ENCODE results near the gene NR2F6. TPM values are rescaled to one million over a fixed set of nuclear protein-coding genes. Genes with fewer than 3 reads are reported as not detected.

Gene NR2F6
- total RNA-seq, 1 experiment from 2014 or later: 26.3 TPM

DNA sequence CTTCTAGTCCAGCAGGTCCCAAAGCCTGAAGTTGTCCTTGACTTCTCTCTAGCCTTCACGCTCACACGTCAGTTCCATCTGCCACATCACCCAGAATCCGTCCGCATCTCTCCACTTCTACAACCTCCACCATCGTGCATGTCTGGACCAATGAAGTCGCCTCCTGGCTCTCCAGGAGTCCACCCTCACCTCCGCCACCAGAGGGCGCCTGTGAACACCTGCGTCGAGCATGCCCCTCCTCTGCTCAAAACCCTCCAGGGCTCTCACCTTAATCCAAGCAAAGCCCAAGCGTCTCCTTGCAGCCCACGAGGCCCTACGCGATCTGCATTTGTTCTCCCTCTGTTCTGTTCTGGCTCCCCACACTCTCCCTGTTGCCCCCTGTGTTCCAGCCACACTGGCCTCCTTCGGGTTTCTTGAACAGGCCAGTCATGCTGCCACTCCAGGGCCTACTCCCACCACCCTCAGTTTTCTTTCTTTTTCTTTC, 15.2 kb upstream of the NR2F6 start:
- BruUV-seq (replicated peaks): no TSS peak
- Histone ChIP-seq H3K4me3 (ENCODE audit: low read depth, low read length, poor library complexity, severe bottlenecking) (no peak overlapping the region), H3K27me3 (replicated peaks; ENCODE audit: insufficient read depth, low read depth, low read length, poor library complexity) (no peaks in the 10 kb centered on the region), H3K36me3 (ENCODE audit: insufficient read depth, low read length, poor library complexity, severe bottlenecking) (no peaks in the 10 kb centered on the region), H3K27ac (ENCODE audit: low read depth, low read length, poor library complexity, severe bottlenecking) (no peak overlapping the region), H3K9me3 (ENCODE audit: low read depth, low read length, poor library complexity, severe bottlenecking) (no peaks in the 10 kb centered on the region), H3K4me1 (ENCODE audit: insufficient read depth, low read length, poor library complexity, severe bottlenecking) (no peaks in the 10 kb centered on the region)
- ChIA-PET POLR2A (ENCODE audit: low non-redundant PET) (no interaction called here), CTCF (interaction anchor here (0.5 kb wide), 1 partner anchor 143 kb away, joined by 5 read pairs; no protein-coding TSS in a partner anchor)
- TF ChIP-seq EZH2 (IDR thresholded peaks at IDR 0.05; ENCODE audit: borderline replicate concordance, low read depth, low read length, poor library complexity, severe bottlenecking): no peak
- TF ChIP-seq, protein P1, sequence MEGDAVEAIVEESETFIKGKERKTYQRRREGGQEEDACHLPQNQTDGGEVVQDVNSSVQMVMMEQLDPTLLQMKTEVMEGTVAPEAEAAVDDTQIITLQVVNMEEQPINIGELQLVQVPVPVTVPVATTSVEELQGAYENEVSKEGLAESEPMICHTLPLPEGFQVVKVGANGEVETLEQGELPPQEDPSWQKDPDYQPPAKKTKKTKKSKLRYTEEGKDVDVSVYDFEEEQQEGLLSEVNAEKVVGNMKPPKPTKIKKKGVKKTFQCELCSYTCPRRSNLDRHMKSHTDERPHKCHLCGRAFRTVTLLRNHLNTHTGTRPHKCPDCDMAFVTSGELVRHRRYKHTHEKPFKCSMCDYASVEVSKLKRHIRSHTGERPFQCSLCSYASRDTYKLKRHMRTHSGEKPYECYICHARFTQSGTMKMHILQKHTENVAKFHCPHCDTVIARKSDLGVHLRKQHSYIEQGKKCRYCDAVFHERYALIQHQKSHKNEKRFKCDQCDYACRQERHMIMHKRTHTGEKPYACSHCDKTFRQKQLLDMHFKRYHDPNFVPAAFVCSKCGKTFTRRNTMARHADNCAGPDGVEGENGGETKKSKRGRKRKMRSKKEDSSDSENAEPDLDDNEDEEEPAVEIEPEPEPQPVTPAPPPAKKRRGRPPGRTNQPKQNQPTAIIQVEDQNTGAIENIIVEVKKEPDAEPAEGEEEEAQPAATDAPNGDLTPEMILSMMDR (conservative IDR thresholded peaks at IDR 0.05; ENCODE audit: low read depth, low read length): peak; percentile 98
- peak; percentile 88 for DNase-seq (ENCODE audit: low spot score)
- intact Hi-C loops (cut with micrococcal nuclease; ENCODE audit: unreplicated experiment): no loop called here

DNA sequence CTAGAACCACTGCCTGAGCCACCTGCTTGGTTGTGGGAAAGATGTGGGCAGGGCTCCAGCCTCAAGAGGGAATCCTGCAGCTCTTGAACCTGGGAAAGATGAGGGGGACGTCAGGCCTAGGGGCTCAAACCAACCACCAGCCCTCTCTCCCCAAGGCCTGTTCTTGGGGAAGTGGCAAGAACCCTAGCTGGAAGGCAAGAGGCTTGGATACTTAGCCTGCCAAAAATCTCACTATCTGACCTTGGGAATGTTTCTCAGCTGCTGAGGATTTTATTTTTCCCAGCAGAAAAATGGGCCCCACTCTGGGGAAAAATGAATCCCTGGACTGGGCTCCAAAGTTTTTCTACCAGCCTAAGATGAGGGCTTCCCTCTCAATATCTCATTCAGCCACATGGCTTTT, 14.2 kb upstream of the NR2F6 start:
- Histone ChIP-seq H3K4me1 (ENCODE audit: insufficient read depth, low read length, poor library complexity, severe bottlenecking) (no peaks in the 10 kb centered on the region), H3K9me3 (ENCODE audit: low read depth, low read length, poor library complexity, severe bottlenecking) (no peaks in the 10 kb centered on the region), H3K27ac (ENCODE audit: low read depth, low read length, poor library complexity, severe bottlenecking) (no peak overlapping the region), H3K36me3 (ENCODE audit: insufficient read depth, low read length, poor library complexity, severe bottlenecking) (no peaks in the 10 kb centered on the region), H3K27me3 (replicated peaks; ENCODE audit: insufficient read depth, low read depth, low read length, poor library complexity) (no peaks in the 10 kb centered on the region), H3K4me3 (ENCODE audit: low read depth, low read length, poor library complexity, severe bottlenecking) (no peak overlapping the region)
- POLR2A ChIA-PET (ENCODE audit: low non-redundant PET): no interaction called here
- TF ChIP-seq, protein P1 (conservative IDR thresholded peaks at IDR 0.05; ENCODE audit: low read depth, low read length): no peak
- TF ChIP-seq EZH2 (IDR thresholded peaks at IDR 0.05; ENCODE audit: borderline replicate concordance, low read depth, low read length, poor library complexity, severe bottlenecking): no peak
- intact Hi-C loops (cut with micrococcal nuclease; ENCODE audit: unreplicated experiment): no loop called here
- DNase-seq (ENCODE audit: low spot score): no peak
- no TSS peak for BruUV-seq (replicated peaks)
- CTCF ChIA-PET: interaction anchor here (0.5 to 1.0 kb wide), 2 partner anchors 131 to 143 kb away, joined by 4 to 5 read pairs; no protein-coding TSS in a partner anchor

- no peak for DNase-seq (ENCODE audit: low spot score)
- H3K9me3 ChIP-seq (ENCODE audit: low read depth, low read length, poor library complexity, severe bottlenecking): no peaks in the 10 kb centered on the region
- CTCF ChIA-PET: interaction anchor here (0.7 to 1.0 kb wide), 2 partner anchors 132 to 763 kb away, joined by 4 to 10 read pairs; no protein-coding TSS in a partner anchor
- H3K27me3 ChIP-seq (replicated peaks; ENCODE audit: insufficient read depth, low read depth, low read length, poor library complexity): no peaks in the 10 kb centered on the region
- intact Hi-C loops (cut with micrococcal nuclease; ENCODE audit: unreplicated experiment): no loop called here
- H3K4me3 ChIP-seq (ENCODE audit: low read depth, low read length, poor library complexity, severe bottlenecking): no peak overlapping the region
- no TSS peak for BruUV-seq (replicated peaks)
- POLR2A ChIA-PET (ENCODE audit: low non-redundant PET): no interaction called here
- H3K36me3 ChIP-seq (ENCODE audit: insufficient read depth, low read length, poor library complexity, severe bottlenecking): no peaks in the 10 kb centered on the region
- TF ChIP-seq EZH2 (IDR thresholded peaks at IDR 0.05; ENCODE audit: borderline replicate concordance, low read depth, low read length, poor library complexity, severe bottlenecking): no peak
- TF ChIP-seq, protein P1 (conservative IDR thresholded peaks at IDR 0.05; ENCODE audit: low read depth, low read length): no peak
- H3K4me1 ChIP-seq (ENCODE audit: insufficient read depth, low read length, poor library complexity, severe bottlenecking): no peaks in the 10 kb centered on the region
- no peak overlapping the region for H3K27ac ChIP-seq (ENCODE audit: low read depth, low read length, poor library complexity, severe bottlenecking)
Observed at GRCh38 chr19:17259118-17259780, 13.5 kb upstream of the NR2F6 start.
